Jurkat, Clone E6-1 (cell line): ENCODE measurements around the gene NDUFC2.
"Not testable (repeated sequence)": the region's sequence is repeated elsewhere in the genome, so short reads cannot be mapped to it uniquely, and the experiment has no call there.

Experiments used
- DNase-seq: peaks from one replicate; pipeline ENCODE4 v3.0.0-alpha.2; 2011; ENCODE audit warnings: low read depth, low spot score
- H3K4me3 ChIP-seq: 2 replicates; pipeline ENCODE4 v1.5.1; 2011; ENCODE audit warnings: mild to moderate bottlenecking, low read length, control low read depth, moderate library complexity

Gene NDUFC2

DNA sequence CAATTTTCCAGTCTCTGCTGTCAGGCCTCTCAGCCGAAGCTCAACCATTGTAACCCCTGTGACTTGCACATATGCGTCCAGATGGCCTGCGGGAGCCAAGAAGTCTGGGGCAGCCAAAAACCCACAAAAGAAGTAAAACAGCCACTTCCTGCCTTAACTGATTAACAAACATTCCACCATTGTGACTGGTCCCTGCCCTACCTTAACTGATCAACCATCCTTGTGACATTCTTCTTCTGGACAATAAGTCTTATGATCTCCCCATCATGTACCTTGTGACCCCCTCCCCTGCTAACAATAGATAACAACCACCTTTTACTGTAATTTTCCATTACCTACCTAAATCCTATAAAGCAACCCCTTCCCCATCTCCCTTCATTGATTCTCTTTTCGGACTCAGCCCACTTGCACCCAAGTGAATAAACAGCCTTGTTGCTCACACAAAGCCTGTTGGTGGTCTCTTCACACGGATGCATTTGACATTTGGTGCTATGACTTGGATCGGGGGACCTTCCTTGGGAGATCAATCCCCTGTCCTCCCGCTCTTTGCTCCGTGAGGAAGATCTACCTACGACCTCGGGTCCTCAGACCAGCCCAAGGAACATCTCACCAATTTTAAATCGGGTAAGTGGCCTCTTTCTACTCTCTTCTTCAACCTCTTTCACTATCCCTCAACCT lies 1.3 kb upstream of the NDUFC2 start:
- H3K4me3 ChIP-seq, result peak overlapping the region; percentile 29
- peak; percentile 38 for DNase-seq

DNA sequence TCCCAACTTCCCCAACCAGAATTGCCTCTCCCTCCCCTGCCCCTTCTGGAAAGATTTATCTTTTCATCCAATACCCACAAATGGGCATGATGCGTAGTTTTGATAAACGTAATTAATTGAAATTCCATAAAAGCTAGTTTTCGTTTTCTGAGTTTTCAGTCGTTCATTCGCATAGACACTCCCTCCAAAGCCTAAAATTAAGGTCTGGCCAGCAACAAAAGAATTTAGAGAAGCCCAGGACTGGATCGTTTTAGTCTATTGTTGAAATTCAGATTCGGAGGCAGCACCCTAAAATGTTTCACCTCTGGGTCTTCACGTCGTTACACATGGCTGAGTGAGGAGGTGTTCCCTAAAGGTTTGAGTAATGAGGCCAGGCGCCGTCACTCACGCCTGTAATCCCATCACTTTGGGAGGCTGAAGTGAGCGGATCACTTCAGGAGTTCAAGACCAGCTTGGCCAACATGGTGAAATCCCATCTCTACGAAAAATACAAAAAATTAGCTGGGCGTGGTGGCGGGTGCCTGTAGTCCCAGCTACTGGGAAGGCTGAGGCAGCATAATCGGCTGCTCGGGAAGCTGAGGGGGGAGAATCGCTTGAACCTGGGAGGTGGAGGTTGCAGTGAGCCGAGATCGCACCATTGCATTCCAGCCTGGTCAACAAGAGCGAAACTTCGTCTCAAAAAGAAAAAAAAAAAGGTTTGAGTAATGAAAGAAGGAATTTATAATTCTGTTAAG lies 589 bp upstream of the NDUFC2 start:
- no peak for DNase-seq
- peak overlapping the region; percentile 94 for H3K4me3 ChIP-seq

DNA sequence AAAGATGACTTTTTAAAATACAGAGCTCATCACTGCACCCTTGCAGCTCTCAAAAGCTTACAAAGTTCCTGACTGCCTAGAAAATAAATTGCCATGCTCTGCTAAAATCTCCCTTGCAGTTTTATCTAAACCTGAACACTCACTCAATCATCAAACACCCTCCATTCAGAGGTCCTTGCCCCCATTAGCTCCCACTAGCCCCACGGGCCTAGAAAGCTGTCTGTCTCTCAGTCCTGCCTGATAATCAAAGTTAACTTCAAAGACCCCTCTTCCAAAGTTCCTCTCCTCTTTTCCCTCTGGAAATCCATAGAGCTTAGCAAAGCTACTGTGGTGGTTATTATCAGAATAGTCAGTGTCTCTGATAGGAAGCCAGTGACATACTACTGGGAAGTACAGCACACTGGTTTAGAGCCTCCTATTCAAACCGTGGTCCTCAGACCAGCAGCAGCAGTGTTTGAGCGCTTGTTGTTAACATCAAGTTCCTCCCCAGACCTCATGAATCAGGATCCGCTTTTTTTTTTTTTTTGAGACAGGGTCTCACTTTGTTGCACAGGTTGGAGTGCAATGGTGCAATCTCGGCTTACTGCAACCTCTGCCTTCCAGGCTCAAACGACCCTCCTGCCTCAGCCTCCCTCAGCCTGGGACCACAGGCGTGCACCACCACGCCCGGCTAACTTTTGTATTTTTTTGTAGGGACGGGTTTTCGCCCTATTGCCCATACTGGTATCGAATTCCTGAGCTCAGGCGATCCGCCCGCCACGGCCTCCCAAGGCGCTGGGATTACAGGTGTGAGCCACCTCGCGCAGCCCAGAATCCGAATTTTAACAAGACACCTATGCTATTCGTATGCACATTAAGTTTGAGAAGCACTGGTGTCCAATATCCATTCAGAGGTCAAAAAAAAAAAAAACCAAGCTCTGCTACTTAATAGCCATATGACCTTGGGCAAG lies 1.2 kb downstream of the NDUFC2 start:
- no peak for DNase-seq
- H3K4me3 ChIP-seq, result peak overlapping the region; percentile 94

DNA sequence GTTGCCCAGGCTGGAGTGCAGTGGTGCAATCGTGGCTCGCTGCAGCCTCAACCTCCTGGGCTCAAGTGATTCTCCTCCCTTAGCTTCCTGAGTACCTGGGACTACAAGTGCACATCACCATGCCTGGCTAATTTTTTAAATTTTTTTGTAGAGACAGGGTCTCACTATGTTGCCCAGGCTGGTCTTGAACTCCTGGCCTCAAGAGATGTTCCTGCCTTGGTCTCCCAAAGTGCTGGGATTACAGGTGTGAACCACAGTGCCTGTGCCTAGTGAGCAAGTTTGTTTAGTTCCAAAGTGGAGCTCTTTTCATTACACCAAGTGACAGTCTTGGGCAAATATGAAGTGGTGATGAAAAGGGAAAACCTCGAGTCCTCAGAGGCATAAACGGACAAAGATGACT lies 2.1 kb downstream of the NDUFC2 start:
- DNase-seq, H3K4me3 ChIP-seq: not testable (repeated sequence)

DNA sequence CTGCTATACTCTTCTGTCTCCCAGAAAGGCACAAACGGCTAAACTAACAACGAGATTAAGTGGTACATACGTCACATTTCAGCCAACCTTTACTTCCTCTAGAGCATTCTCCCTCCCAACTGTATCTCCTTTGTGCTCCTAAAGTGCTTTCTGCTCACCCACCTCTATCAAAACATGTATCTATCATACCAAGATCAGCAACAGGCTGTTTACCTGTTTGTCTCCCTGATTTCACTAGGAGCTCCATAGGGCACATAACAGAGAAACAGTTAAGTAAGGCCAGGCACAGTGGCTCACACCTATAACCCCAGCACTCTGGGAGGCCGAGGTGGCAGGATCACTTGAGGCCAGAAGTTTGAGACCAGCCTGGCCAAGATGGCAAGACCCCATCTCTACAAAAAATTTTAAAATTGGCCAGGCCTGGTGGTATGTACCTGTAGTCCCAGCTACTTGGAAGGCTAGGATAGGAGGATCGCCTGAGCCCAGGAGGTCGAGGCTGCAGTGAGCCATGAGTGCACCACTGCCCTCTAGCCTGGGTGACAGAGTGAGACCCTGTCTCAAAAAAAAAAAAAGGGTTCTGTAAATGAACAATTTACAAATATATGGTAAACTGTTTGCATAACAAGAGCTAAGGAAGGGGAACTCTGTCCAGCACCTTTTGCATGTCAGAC lies 2.8 kb downstream of the NDUFC2 start:
- no peak overlapping the region for H3K4me3 ChIP-seq

DNA sequence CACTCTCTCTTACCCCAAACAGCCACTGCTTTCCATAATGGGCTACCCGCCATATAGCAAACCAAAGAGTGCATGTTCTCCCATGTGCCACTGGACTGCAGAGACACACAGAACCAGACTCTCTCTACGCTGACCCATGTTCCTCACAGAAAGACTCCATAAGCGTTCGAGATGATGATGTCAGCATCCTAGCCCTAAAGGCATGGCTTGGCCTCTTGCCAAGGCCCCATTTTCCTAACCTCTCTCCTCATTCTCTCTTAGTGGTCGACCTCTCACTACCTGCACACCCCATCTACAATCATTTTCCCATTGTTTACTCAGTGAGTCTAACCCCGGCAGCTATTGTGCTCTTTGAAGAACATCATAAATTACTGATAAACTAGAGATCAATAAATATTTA lies 4.9 kb downstream of the NDUFC2 start:
- H3K4me3 ChIP-seq, result no peak overlapping the region
- DNase-seq, result no peak

More for the DNA sequence above, 2.8 kb downstream of the NDUFC2 start:
- DNase-seq, result no peak

DNA sequence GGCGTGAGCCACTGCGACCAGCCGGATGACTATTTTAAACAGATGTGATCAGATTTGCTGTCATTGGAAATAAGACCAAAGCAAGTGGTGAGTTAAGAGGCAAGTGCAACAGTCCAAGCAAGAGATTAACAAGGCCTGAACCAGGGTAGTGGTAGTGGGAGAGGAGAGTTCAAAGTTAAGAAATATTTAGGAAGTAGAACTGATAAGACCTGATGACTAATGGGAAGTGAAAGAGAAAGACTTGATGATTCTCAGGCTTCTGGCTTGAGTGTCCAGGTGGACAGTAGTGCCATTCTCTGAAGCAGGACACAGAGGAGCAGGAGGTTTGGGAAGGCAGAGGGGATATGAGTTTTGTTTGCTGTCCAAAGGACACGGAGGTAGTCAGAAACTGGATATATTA lies 7.2 kb downstream of the NDUFC2 start:
- no peak for DNase-seq
- no peak overlapping the region for H3K4me3 ChIP-seq

DNA sequence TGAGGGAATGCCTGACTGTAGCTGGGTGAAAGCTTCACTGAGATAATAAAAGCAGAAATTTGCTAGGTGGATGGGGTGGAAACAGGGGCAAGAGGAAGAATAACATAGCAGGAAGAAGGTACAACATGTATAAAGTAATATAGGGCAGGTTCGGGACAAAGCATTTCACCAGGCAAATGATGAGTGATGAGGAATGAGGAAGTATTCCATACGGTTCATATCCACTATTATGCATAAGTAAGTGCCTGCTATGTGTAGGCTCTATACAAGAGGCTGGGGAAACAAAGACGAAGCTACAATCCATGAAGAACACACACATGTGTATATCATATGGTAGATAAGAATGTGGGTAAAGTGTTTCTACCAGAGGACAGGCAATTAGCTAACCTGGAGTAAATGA lies 7.9 kb downstream of the NDUFC2 start:
- H3K4me3 ChIP-seq, result no peak overlapping the region
- no peak for DNase-seq

DNA sequence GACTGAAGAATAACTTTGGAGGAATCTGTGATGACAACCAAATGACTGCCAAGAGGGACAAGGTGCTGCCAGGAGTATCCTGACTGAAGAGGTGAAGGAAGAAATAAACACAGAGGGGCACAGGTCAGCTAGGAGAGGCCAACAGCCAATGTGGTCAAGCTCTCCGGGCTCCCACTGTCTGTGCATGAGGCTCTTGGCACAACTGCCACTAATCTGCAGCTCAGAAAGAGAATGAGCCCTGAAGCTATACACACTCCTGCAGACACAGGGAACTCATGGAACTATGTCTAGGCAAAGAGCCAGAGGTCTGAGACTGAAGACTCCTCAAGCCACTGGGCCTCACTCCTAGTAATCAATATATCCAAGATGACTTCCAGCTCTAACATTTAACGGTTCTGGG lies 9.0 kb downstream of the NDUFC2 start:
- no peak for DNase-seq
- H3K4me3 ChIP-seq, result no peak overlapping the region

DNA sequence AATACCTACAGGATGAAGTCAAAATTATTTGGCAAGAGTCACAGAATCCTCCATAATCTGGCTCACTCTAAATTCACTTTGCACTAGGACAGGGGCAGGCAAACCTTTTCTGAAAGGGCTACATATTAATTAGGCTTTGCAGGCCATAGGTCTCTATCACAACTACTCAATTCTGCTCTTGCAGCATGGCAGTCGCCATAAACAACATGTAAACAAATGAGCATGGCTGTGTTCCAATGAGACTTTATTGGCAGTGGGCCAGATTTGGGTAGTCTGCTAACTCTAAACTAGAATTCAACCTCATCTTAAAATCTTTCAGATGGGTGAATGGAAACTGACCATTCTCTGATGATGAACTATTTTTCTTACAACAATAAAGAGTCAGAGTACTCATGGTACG lies 10.2 kb downstream of the NDUFC2 start:
- DNase-seq, result no peak
- no peak overlapping the region for H3K4me3 ChIP-seq

DNA sequence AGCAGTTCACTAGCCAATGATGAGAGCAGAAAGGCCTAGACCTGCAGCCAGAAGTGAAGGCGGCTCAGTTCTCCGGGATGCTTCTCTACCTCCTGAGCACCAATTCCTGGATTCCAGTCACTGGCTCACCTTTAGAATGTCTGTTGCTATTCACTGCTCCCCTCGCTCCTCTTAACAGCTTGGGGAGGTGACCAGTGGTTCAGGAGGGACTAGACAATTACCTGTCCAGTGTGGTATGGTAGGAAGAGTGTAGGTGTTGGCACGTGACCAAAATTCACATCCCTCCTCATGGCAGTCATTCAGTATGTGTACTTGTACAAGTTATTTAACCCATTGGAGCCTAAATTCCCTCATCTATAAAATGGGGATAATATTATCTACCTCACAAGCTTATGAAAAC lies 12.0 kb downstream of the NDUFC2 start:
- DNase-seq, result no peak
- no peak overlapping the region for H3K4me3 ChIP-seq

DNA sequence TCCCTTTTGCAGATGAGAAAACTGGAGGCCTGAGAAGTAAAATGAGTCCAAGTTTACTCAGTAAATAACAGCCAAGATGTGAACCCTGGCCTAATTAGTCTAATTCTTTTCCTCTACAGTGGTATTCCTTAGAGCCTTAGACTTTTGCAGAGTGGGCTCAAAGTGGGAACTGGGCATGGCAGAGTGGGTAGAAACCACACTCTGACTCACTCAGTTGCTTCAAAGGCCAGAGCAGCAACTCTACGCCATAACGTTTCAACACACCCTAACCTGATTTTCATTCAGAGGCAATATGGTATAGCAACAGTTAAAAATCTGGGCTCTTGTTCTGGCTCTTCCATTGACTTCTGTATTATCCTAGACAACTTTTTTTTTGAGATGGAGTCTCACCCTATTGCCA lies 13.2 kb downstream of the NDUFC2 start:
- H3K4me3 ChIP-seq, result no peak overlapping the region
- no peak for DNase-seq

DNA sequence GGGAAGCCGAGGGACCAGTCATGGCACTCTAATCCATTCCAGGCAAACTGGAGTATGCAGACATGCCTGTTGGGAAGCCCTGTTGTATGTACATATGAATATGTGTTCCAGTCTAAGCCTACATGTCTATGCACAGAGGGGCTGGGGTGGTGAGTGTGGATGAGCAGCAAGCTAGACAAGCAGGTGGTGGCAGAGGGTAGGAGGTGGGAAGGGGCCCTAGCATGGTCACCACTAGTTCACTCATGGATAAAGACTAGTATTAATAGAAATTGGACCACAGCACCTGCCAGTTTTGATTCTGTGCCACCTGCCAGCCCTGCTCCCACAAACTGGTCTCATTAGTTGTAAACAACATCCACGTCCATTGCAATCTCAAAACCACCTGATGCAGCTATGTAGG lies 14.5 kb downstream of the NDUFC2 start:
- H3K4me3 ChIP-seq, result no peak overlapping the region
- no peak for DNase-seq

DNA sequence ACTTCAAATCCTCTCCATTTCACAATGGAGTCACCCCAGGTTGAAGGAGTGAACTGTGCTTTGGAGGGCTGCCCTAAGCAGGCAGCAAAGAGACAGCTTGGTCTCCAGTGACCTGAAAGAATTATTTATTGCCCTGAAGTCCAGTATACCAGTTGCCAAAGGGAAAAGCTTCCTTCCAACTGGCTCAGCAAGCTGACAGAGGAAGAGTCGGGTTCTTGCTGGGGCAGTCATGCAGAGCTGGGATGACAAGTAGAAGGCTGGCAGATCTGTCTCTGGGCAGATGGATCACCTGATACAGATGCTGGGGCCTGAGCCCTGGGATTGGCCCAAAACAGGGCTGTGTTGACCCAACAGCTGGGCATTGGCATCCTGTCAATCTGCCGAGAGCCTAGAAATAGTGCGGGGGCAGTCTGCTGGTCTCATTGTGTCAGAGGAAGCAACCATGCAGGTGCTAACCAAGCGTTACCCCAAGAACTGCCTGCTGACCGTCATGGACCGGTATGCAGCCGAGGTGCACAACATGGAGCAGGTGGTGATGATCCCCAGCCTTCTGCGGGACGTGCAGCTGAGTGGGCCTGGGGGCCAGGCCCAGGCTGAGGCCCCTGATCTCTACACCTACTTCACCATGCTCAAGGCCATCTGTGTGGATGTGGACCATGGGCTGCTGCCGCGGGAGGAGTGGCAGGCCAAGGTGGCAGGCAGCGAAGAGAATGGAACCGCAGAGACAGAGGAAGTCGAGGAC lies 16.1 kb downstream of the NDUFC2 start, which contains the start of gene THRSP:
THRSP (plus strand) TSS at position 422 of the 742 bp plus-strand sequence; CDS start at position 443, 21 bp downstream.
- DNase-seq, result no peak
- no peak within 1 kb of the TSS for H3K4me3 ChIP-seq

DNA sequence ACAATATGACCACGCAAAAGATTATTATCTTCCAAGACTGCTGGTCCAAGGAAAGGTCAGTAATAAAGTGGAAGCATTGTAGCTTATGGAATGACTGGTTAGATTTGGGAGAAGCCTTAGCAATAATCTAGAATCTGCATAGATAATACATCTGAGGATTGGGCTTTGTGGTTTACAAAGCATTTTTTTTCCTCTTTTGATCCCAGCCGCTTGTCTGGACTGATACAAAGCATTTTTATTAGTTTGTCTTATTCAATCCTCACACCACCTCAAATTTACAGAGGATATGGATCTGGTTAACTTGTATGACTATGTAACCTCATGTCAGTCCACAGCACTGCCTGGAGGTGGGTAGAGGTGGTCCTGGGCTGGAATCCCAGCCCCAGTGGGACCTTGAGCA lies 17.0 kb downstream of the NDUFC2 start:
- no peak for DNase-seq

DNA sequence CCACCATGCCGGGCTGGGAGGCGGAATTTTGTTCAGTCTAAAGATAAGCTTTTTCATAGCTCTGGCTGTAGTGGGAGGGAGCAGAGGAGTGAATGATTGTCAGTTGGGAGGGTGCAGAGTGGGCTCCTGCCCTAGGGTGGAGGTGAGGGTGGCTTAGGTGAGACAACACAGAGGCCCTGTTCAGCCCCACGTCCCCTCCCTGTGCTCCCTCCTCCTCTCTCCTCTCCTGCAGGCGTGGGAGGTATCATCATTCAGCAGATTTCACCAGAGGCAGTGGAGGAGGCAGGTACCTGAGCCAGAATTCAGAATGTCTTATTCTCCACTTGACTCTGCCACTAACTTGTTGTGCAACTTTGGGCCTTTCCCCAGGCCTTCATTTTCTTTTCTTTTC lies 17.7 kb downstream of the NDUFC2 start:
- no peak for DNase-seq
- H3K4me3 ChIP-seq, result no peak overlapping the region

More for the DNA sequence above, 17.0 kb downstream of the NDUFC2 start:
- no peak overlapping the region for H3K4me3 ChIP-seq

DNA sequence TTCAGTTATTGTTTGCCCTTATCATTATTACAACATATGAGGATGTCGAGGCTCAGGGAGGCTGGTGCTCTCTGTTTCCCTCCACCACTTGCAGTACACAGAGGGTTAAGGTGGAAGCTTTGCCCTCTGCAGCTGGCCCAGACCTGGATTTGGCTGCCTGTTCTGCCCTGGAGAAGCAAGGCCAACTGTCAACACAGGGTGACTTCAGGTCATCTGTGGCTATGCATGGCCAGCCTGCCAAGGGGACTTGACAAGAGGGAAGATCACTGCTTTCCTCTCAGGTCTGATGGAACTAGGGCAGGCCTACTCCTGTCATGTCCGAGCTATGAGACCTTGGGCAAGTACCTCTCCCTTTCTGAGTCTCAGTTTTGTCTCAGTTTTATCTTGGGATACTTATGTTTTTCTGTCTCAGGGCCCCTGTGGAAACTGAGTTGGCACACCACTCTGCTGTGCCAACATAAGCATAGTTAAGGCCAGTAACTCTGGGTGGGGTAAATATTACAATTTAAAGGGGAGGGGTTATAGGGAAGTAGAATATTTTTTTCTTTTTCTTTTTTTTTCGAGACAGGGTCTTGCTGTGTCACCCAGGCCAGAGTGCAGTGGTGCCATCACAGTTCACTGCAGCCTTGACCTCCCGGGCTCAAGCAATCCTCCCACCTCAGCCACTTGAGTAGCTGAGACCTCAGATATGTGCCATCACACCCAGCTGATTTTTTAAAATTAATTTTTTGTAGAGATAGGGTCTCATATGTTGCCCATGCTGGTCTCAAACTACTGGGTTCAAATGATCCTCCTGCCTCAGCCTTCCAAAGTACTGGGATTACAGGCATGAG lies 18.4 kb downstream of the NDUFC2 start:
- no peak for DNase-seq
- H3K4me3 ChIP-seq, result no peak overlapping the region

DNA sequence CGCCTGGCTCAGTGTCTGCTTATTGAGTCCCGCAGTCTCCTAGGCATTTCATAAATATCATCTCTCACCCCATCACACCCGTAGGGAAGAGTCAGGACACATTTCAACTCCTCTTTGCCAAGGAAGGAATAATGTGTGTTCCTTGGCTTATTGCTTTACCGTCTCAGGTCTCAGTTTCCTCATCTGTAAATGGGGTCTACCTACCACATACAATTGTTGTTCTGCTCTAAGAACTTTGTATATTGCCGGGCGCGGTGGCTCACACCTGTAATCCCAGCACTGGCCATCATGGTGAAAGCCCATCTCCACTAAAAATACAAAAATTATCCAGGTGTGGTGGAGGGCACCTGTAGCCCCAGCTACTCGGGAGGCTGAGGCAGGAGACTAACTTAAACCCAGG lies 19.1 kb downstream of the NDUFC2 start:
- H3K4me3 ChIP-seq, result no peak overlapping the region
- no peak for DNase-seq
